CD4-positive, alpha-beta T cell (primary cell): ENCODE data around the gene MANF. TPM values are rescaled to one million over a fixed set of nuclear protein-coding genes. Genes with fewer than 3 reads are reported as not detected.

Experiments used
- ATAC-seq: fragments of 200-7000 bp; cut with Tn5 transposase; one replicate; pipeline ENCODE4 v1.10.0; 2022; ENCODE audit warnings: mild to moderate bottlenecking; ENCODE audit not compliant: poor library complexity
- CTCF ChIA-PET: fragments of 350-600 bp; sonication (Branson Sonifier 250); formaldehyde crosslinking; loops from one replicate; lab custom pipeline; 2021; ENCODE audit warnings: antibody characterized with exemption, inconsistent platforms; lab: Charles Lee
- POLR2A ChIA-PET: fragments of 350-600 bp; sonication (Branson Sonifier 250); formaldehyde crosslinking; loops from one replicate; lab custom pipeline; 2021; ENCODE audit warnings: antibody characterized with exemption, inconsistent platforms; lab: Charles Lee
- DNase-seq, 14 experiments: peaks; one replicate each; pipeline ENCODE4 v3.0.0-alpha.2; 2013 to 2020; ENCODE audit warnings: mixed read lengths in 2 of 14
- H3K27ac ChIP-seq, 2 donors: one replicate each; pipeline versions ENCODE4 v1.5.1 to v1.7.0; 2013; ENCODE audit warnings: low read length in 2 of 2, low read depth in 1 of 2, mild to moderate bottlenecking in 1 of 2
- H3K27me3 ChIP-seq, 2 experiments: 1 replicate in 1 of 2; 2 replicates in 1 of 2; pipeline versions ENCODE4 v1.6.1 to v1.7.0; 2013; ENCODE audit warnings: low read length in 2 of 2, control low read depth in 1 of 2, mild to moderate bottlenecking in 1 of 2, moderate library complexity in 1 of 2; ENCODE audit not compliant: insufficient read depth in 2 of 2, control insufficient read depth in 1 of 2
- H3K36me3 ChIP-seq: one replicate; pipeline ENCODE4 v1.6.1; 2013; ENCODE audit warnings: low read length, control low read depth; ENCODE audit not compliant: insufficient read depth
- H3K4me1 ChIP-seq: one replicate; pipeline ENCODE4 v1.6.1; 2013; ENCODE audit warnings: low read length, control low read depth; ENCODE audit not compliant: insufficient read depth
- H3K4me3 ChIP-seq: one replicate; pipeline ENCODE4 v1.5.1; 2013; ENCODE audit warnings: mild to moderate bottlenecking, low read length, moderate library complexity
- H3K9me3 ChIP-seq, 2 experiments: 1 replicate in 1 of 2; 2 replicates in 1 of 2; pipeline versions ENCODE4 v1.6.1 to v1.7.0; 2013; ENCODE audit warnings: low read length in 2 of 2, mild to moderate bottlenecking in 2 of 2, control low read depth in 1 of 2, moderate library complexity in 1 of 2; ENCODE audit not compliant: control insufficient read depth in 1 of 2, insufficient read depth in 1 of 2
- H3K27ac Mint-ChIP-seq: one replicate; pipeline ENCODE4 v1.8.0; 2020; ENCODE audit warnings: mixed read lengths
- H3K27me3 Mint-ChIP-seq: one replicate; pipeline ENCODE4 v1.8.0; 2021; ENCODE audit warnings: mixed read lengths
- H3K36me3 Mint-ChIP-seq: one replicate; pipeline ENCODE4 v1.8.0; 2021; ENCODE audit warnings: low read depth, mixed read lengths
- H3K4me1 Mint-ChIP-seq: one replicate; pipeline ENCODE4 v1.8.0; 2021; ENCODE audit warnings: low read depth, mixed read lengths
- H3K4me3 Mint-ChIP-seq: one replicate; pipeline ENCODE4 v1.8.0; 2020; ENCODE audit warnings: mild to moderate bottlenecking, mixed read lengths
- H3K9me3 Mint-ChIP-seq: one replicate; pipeline ENCODE4 v1.8.0; 2020; ENCODE audit warnings: mixed read lengths
- intact Hi-C, 2 experiments: fragments of 100-400 bp; cut with DNase I in 1 of 2; cut with micrococcal nuclease in 1 of 2; formaldehyde crosslinking; loops; one replicate each; pipeline versions ENCODE4 v1.15.1 to v1.9.0; 2023 to 2025; cut with DNase I, micrococcal nuclease
- polyA plus RNA-seq, 2 donors: library from polyadenylated mRNA; unstranded; fragments of 120-200 nt; gene quantifications; one replicate each; pipeline ENCODE4 v1.2.1, GENCODE V29; 2013
- total RNA-seq, 174 experiments: library from RNA in 2 of 174; stranded (reverse) in 2 of 174; gene quantifications; one replicate each; pipeline ENCODE4 v1.2.3 and lab custom pipeline; 2021 to 2026
- TF ChIP-seq, protein P1 (sequence below): fragments of 200-600 bp; IDR thresholded peaks from one replicate; pipeline ENCODE4 v1.8.0; 2022; ENCODE audit warnings: antibody characterized with exemption, mild to moderate bottlenecking

The MANF gene
- total RNA-seq (10 to 100 TPM; 26.4 to 30.2 TPM), total RNA-seq (lab: John Stamatoyannopoulos, UW) (22.4 to 139 (median 42.7) reads per million in 172 experiments)
- polyA plus RNA-seq (2013, experiment 1 of 2), result 46.8 TPM
- 55.0 TPM for polyA plus RNA-seq (2013, experiment 2 of 2)

DNA sequence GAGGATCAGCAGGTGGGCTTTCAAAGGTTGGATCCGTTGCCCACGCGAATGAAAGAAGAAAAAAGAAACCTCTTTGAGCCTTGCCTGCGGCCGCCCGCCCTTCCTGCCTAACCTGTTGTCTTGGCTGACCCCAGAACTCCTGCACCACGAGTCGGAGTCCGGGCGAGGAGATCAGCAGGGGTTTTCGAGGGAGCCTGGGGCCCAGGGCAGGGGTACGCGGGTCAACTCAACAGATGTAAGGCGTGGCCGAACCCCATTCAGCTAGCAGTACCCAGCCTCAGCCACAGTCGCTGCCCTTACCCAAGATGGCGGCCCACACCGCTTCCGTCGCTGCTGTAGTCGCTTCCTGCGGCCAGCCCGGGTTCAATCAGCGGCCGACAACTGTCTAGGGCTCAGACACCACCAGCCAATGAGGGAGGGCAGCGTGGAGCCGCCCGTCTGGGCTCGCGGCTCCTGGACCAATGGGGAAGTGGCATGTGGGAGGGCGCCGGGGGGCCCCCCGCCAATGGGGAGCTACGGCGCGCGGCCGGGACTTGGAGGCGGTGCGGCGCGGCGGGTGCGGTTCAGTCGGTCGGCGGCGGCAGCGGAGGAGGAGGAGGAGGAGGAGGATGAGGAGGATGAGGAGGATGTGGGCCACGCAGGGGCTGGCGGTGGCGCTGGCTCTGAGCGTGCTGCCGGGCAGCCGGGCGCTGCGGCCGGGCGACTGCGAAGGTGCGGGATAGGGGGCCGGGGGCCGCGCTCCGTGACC lies at the start of gene MANF:
MANF (plus strand) TSS at position 566 of the 748 bp plus-strand sequence; CDS start at position 618, 52 bp downstream.
- intact Hi-C loops, result loop anchor here (1.0 to 10.0 kb wide), 12 partner anchors 116 to 1018 kb away; partner anchors contain the start of genes HEMK1 (in 2 of the 2), MAPKAPK3 (in 2 of the 2), C3orf18 (in 1 of the 2) and DCAF1 (in 1 of the 2)
- H3K4me1 Mint-ChIP-seq, result peaks cover 55% of the 10 kb centered on the region
- TF ChIP-seq, protein P1, sequence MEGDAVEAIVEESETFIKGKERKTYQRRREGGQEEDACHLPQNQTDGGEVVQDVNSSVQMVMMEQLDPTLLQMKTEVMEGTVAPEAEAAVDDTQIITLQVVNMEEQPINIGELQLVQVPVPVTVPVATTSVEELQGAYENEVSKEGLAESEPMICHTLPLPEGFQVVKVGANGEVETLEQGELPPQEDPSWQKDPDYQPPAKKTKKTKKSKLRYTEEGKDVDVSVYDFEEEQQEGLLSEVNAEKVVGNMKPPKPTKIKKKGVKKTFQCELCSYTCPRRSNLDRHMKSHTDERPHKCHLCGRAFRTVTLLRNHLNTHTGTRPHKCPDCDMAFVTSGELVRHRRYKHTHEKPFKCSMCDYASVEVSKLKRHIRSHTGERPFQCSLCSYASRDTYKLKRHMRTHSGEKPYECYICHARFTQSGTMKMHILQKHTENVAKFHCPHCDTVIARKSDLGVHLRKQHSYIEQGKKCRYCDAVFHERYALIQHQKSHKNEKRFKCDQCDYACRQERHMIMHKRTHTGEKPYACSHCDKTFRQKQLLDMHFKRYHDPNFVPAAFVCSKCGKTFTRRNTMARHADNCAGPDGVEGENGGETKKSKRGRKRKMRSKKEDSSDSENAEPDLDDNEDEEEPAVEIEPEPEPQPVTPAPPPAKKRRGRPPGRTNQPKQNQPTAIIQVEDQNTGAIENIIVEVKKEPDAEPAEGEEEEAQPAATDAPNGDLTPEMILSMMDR, result no peak

DNA sequence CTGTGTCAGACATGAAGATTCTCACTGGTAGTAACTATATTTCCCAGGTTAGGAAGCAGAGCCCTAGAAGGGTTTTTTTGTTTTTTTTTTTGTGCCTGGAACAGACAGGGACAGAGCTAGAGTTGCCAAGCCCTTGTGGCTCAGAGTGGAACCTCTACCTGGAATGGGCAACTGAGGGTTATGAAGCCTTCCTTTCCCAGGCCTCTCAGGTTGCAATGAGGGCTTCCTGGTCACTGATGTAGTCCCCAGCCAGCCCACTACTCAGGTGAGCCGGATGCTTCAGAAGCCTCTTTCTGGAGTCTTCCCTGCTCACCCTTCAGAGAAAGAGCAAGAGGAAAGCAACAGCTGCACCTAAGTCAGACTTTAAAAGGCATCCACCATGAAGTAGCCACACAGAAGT lies 48.8 kb upstream of the MANF start:
- no peak for DNase-seq
- Histone ChIP-seq H3K4me1 (no peaks in the 10 kb centered on the region), H3K9me3 (no peaks in the 10 kb centered on the region), H3K36me3 (no peaks in the 10 kb centered on the region), H3K27me3 (no peaks in the 10 kb centered on the region), H3K4me3 (no peak overlapping the region), H3K27ac (no peak overlapping the region)
- no peaks in the 10 kb centered on the region for H3K4me1 Mint-ChIP-seq
- H3K36me3 Mint-ChIP-seq, result no peaks in the 10 kb centered on the region
- intact Hi-C loops, result no loop called here
- H3K9me3 Mint-ChIP-seq, result no peaks in the 10 kb centered on the region
- ChIA-PET POLR2A (interaction anchor here (0.6 kb wide), 1 partner anchor 881 kb away, joined by 3 read pairs; no protein-coding TSS in a partner anchor), CTCF (no interaction called here)
- no peak for ATAC-seq
- TF ChIP-seq, protein P1, result no peak
- H3K27ac Mint-ChIP-seq, result no peak overlapping the region
- no peak overlapping the region for H3K4me3 Mint-ChIP-seq
- no peaks in the 10 kb centered on the region for H3K27me3 Mint-ChIP-seq

More for the DNA sequence above, at the start of gene MANF:
- H3K4me3 ChIP-seq, result peak within 1 kb of the TSS; percentile 99
- peaks cover 47% of the 10 kb centered on the region for H3K4me1 ChIP-seq
- peak within 1 kb of the TSS; percentile 99 for H3K4me3 Mint-ChIP-seq
- H3K27me3 Mint-ChIP-seq, result no peaks in the 10 kb centered on the region
- CTCF ChIA-PET, result interaction anchor here (0.7 to 4.9 kb wide), 3 partner anchors 13 to 769 kb away, joined by 3 to 19 read pairs (median 3); partner anchors contain the start of gene MAPKAPK3
- peak; percentile 93 to 99 (median 95) for DNase-seq
- POLR2A ChIA-PET, result interaction anchor here (0.5 to 3.9 kb wide), 31 partner anchors 8 to 1057 kb away, joined by 3 to 29 read pairs (median 4); partner anchors contain the start of genes CISH, CYB561D2, DCAF1 and DOCK3
- H3K36me3 ChIP-seq, result peaks cover 26% of the 10 kb centered on the region
- peaks cover 48% of the 10 kb centered on the region for H3K36me3 Mint-ChIP-seq
- ATAC-seq, result peak; percentile 95
- no peaks in the 10 kb centered on the region for H3K9me3 ChIP-seq
- H3K27me3 ChIP-seq, result no peaks in the 10 kb centered on the region
- peak within 1 kb of the TSS; percentile 84 to 96 for H3K27ac ChIP-seq
- H3K9me3 Mint-ChIP-seq, result no peaks in the 10 kb centered on the region
- H3K27ac Mint-ChIP-seq, result peak within 1 kb of the TSS; percentile 99

DNA sequence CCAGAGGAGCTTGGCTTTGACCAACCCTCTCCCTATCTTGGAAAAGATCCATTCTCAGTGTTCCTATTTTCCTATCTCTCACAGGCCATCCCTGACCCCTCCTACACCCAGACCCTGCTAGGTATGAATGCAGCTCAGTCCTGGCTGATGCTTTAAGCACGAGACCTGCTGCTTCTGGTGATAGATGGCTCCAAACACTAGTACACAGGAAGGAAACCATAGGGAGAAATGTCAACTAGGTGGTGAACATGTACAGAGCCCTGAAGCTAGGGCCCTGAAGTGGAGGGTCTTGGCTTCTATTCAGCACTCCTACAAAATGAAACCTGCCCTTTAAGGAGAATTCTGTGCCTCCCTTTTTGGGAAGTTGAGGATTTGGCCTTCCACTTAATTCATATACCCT lies 47.4 kb upstream of the MANF start:
- no peaks in the 10 kb centered on the region for H3K36me3 Mint-ChIP-seq
- Histone ChIP-seq H3K9me3 (no peaks in the 10 kb centered on the region), H3K4me3 (no peak overlapping the region), H3K27me3 (no peaks in the 10 kb centered on the region), H3K4me1 (no peaks in the 10 kb centered on the region), H3K27ac (no peak overlapping the region), H3K36me3 (no peaks in the 10 kb centered on the region)
- intact Hi-C loops, result no loop called here
- H3K4me3 Mint-ChIP-seq, result no peak overlapping the region
- TF ChIP-seq, protein P1, result no peak
- ChIA-PET CTCF (no interaction called here), POLR2A (interaction anchor here (0.6 kb wide), 1 partner anchor 139 kb away, joined by 3 read pairs; no protein-coding TSS in a partner anchor)
- no peaks in the 10 kb centered on the region for H3K27me3 Mint-ChIP-seq
- no peak for ATAC-seq
- H3K4me1 Mint-ChIP-seq, result no peaks in the 10 kb centered on the region
- no peak overlapping the region for H3K27ac Mint-ChIP-seq
- no peak for DNase-seq
- H3K9me3 Mint-ChIP-seq, result no peaks in the 10 kb centered on the region
